ENCODE measurements around the gene ZNF536.

DNA sequence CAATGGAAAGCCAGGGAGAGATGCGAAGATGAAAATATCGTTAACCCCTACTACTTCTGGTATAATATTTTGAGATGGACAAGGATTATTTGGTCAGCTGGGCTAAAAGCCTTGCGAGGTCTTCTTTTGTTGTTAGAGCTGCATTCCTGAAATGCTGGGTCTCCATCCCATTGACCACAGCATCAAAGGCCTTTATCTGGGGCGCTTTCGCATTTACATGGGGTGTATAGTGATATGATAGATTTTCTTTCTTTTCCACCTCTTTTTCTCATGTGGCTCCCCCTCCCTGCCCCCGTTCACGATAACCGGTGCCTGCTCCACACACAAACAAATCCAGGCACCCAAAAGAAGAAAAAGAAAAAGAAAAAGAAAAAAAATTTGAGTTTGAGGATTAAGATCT is 77.5 kb downstream of the ZNF536 start:
- TF ChIP-seq, protein P1, sequence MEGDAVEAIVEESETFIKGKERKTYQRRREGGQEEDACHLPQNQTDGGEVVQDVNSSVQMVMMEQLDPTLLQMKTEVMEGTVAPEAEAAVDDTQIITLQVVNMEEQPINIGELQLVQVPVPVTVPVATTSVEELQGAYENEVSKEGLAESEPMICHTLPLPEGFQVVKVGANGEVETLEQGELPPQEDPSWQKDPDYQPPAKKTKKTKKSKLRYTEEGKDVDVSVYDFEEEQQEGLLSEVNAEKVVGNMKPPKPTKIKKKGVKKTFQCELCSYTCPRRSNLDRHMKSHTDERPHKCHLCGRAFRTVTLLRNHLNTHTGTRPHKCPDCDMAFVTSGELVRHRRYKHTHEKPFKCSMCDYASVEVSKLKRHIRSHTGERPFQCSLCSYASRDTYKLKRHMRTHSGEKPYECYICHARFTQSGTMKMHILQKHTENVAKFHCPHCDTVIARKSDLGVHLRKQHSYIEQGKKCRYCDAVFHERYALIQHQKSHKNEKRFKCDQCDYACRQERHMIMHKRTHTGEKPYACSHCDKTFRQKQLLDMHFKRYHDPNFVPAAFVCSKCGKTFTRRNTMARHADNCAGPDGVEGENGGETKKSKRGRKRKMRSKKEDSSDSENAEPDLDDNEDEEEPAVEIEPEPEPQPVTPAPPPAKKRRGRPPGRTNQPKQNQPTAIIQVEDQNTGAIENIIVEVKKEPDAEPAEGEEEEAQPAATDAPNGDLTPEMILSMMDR (IDR thresholded peaks at IDR 0.05) = no peak
- no peak for TF ChIP-seq POLR2AphosphoS5 (IDR thresholded peaks at IDR 0.05)
- TF ChIP-seq EP300 (IDR thresholded peaks at IDR 0.05) = no peak
- TF ChIP-seq POLR2A (IDR thresholded peaks at IDR 0.05) = no peak
